MM.1S (cell line): ENCODE results near the gene PLPPR3.

Experiments used
- DNase-seq: peaks from one replicate; pipeline ENCODE4 v3.0.0-alpha.2; 2015
- H2AFZ ChIP-seq: fragments of 300-600 bp; sonication (generic); 2 replicates; pipeline ENCODE4 v1.6.0; 2016; ENCODE audit warnings: antibody characterized with exemption, low read length
- H3F3A ChIP-seq: fragments of 300-600 bp; sonication (generic); 2 replicates; pipeline ENCODE4 v1.6.1; 2016; ENCODE audit warnings: mild to moderate bottlenecking, antibody characterized with exemption, low read length, moderate library complexity, mixed read lengths; ENCODE audit not compliant: insufficient read depth
- H3K27ac ChIP-seq: fragments of 300-600 bp; sonication (generic); 2 replicates; pipeline ENCODE4 v1.5.1; 2016; ENCODE audit warnings: mild to moderate bottlenecking, low read length
- H3K27me3 ChIP-seq: fragments of 300-600 bp; sonication (generic); replicated peaks from 2 replicates; pipeline ENCODE4 v1.6.0; 2016; ENCODE audit warnings: low read length; ENCODE audit not compliant: insufficient read depth
- H3K36me3 ChIP-seq: fragments of 300-600 bp; sonication (generic); replicated peaks from 2 replicates; pipeline ENCODE4 v1.6.1; 2016; ENCODE audit warnings: mild to moderate bottlenecking, low read length, mixed read lengths; ENCODE audit not compliant: insufficient read depth
- H3K4me1 ChIP-seq: fragments of 300-600 bp; sonication (generic); 2 replicates; pipeline ENCODE4 v1.6.1; 2016; ENCODE audit warnings: low read length, mixed read lengths
- H3K4me2 ChIP-seq: fragments of 300-600 bp; sonication (generic); 2 replicates; pipeline ENCODE4 v1.6.0; 2016; ENCODE audit warnings: low read depth, low read length
- H3K4me3 ChIP-seq: fragments of 300-600 bp; sonication (generic); 2 replicates; pipeline ENCODE4 v1.5.1; 2016; ENCODE audit warnings: low read length, mixed read lengths
- H3K79me2 ChIP-seq: fragments of 300-600 bp; sonication (generic); 2 replicates; pipeline ENCODE4 v1.6.1; 2016; ENCODE audit warnings: mixed run types, low read length, mixed read lengths
- H3K9ac ChIP-seq: fragments of 300-600 bp; sonication (generic); 2 replicates; pipeline ENCODE4 v1.6.1; 2016; ENCODE audit warnings: low read length, mixed read lengths
- H3K9me2 ChIP-seq: fragments of 300-600 bp; sonication (generic); replicated peaks from 2 replicates; pipeline ENCODE4 v1.6.1; 2016; ENCODE audit warnings: mild to moderate bottlenecking, low read length, mixed read lengths; ENCODE audit not compliant: insufficient read depth
- H3K9me3 ChIP-seq: fragments of 300-600 bp; sonication (generic); replicated peaks from 2 replicates; pipeline ENCODE4 v1.6.1; 2016; ENCODE audit warnings: mild to moderate bottlenecking, low read length, mixed read lengths; ENCODE audit not compliant: insufficient read depth
- H4K20me1 ChIP-seq: fragments of 300-600 bp; sonication (generic); 2 replicates; pipeline ENCODE4 v1.6.1; 2016; ENCODE audit warnings: mild to moderate bottlenecking, low read length, moderate library complexity, mixed read lengths; ENCODE audit not compliant: insufficient read depth
- EZH2 ChIP-seq: fragments of 300-600 bp; sonication (generic); optimal IDR thresholded peaks from 2 replicates; pipeline ENCODE3; 2017; ENCODE audit warnings: low read depth, mild to moderate bottlenecking, antibody characterized with exemption, low read length, mixed read lengths
- EZH2phosphoT487 ChIP-seq: fragments of 300-600 bp; sonication (generic); IDR thresholded peaks from 2 replicates; pipeline ENCODE4 v1.6.1; 2018; ENCODE audit warnings: antibody characterized with exemption, low read length
- TF ChIP-seq, protein P1 (sequence below): fragments of 300-600 bp; sonication (generic); IDR thresholded peaks from 2 replicates; pipeline ENCODE4 v1.5.1; 2016; ENCODE audit warnings: antibody characterized with exemption, low read length, mixed read lengths

PLPPR3 gene

DNA sequence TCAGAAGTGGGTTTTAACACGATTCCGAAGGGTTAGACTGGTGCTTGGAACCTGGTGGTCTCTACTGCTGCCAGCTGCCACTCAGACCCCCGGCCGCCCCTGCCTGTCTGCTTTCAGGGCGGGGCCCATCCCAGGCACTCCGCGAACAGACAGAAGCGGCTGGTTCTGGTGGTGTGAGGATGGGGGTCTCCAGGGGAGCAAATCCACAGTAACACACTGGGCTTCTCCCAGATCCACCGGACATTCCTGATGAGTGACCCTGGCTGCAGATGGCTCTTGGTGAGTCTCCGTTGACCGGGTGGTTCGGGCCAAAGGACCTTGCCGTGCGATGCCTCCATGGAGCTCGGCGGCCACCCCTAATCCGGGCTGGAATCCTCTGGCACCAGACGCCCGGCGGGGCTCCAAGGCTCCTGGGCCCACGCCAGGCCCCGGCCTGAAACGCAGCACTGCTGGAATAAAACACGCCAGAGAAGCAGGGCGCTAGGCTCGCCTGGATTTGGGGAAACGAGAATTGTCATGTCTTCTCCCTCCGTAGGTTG is 26.6 kb downstream of the PLPPR3 start:
- H2AFZ ChIP-seq = no peak overlapping the region
- H3K4me1 ChIP-seq = peaks cover 9% of the 10 kb centered on the region
- no peak overlapping the region for H3K4me3 ChIP-seq
- H3K79me2 ChIP-seq = peaks cover 26% of the 10 kb centered on the region
- no peak overlapping the region for H3K4me2 ChIP-seq
- DNase-seq = no peak
- H4K20me1 ChIP-seq = peaks cover 22% of the 10 kb centered on the region
- TF ChIP-seq EZH2 (no peak), EZH2phosphoT487 (no peak)
- TF ChIP-seq, protein P1, sequence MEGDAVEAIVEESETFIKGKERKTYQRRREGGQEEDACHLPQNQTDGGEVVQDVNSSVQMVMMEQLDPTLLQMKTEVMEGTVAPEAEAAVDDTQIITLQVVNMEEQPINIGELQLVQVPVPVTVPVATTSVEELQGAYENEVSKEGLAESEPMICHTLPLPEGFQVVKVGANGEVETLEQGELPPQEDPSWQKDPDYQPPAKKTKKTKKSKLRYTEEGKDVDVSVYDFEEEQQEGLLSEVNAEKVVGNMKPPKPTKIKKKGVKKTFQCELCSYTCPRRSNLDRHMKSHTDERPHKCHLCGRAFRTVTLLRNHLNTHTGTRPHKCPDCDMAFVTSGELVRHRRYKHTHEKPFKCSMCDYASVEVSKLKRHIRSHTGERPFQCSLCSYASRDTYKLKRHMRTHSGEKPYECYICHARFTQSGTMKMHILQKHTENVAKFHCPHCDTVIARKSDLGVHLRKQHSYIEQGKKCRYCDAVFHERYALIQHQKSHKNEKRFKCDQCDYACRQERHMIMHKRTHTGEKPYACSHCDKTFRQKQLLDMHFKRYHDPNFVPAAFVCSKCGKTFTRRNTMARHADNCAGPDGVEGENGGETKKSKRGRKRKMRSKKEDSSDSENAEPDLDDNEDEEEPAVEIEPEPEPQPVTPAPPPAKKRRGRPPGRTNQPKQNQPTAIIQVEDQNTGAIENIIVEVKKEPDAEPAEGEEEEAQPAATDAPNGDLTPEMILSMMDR = no peak
- H3F3A ChIP-seq = no peaks in the 10 kb centered on the region
- no peak overlapping the region for H3K27ac ChIP-seq
- H3K9me2 ChIP-seq = no peaks in the 10 kb centered on the region
- peaks cover 8% of the 10 kb centered on the region for H3K36me3 ChIP-seq
- H3K27me3 ChIP-seq = peaks cover 3% of the 10 kb centered on the region; the same call in 1 of the 2 replicates
- H3K9ac ChIP-seq = no peak overlapping the region
- no peaks in the 10 kb centered on the region for H3K9me3 ChIP-seq

GRCh38 chr19:793806-794205 is 27.9 kb downstream of the PLPPR3 start:
- Histone ChIP-seq H4K20me1 (peaks cover 9% of the 10 kb centered on the region), H3K36me3 (no peaks in the 10 kb centered on the region), H3K79me2 (peaks cover 13% of the 10 kb centered on the region), H3K27me3 (peaks cover 15% of the 10 kb centered on the region), H3K4me3 (no peak overlapping the region), H2AFZ (no peak overlapping the region), H3K9ac (no peak overlapping the region), H3K4me2 (no peak overlapping the region), H3K9me2 (no peaks in the 10 kb centered on the region), H3K4me1 (peaks cover under 1% of the 10 kb centered on the region; the same call in 1 of the 2 replicates), H3K27ac (no peak overlapping the region), H3K9me3 (no peaks in the 10 kb centered on the region), H3F3A (no peaks in the 10 kb centered on the region)
- no peak for DNase-seq
- TF ChIP-seq, protein P1 = no peak
- TF ChIP-seq EZH2 = no peak
- TF ChIP-seq EZH2phosphoT487 = no peak

DNA sequence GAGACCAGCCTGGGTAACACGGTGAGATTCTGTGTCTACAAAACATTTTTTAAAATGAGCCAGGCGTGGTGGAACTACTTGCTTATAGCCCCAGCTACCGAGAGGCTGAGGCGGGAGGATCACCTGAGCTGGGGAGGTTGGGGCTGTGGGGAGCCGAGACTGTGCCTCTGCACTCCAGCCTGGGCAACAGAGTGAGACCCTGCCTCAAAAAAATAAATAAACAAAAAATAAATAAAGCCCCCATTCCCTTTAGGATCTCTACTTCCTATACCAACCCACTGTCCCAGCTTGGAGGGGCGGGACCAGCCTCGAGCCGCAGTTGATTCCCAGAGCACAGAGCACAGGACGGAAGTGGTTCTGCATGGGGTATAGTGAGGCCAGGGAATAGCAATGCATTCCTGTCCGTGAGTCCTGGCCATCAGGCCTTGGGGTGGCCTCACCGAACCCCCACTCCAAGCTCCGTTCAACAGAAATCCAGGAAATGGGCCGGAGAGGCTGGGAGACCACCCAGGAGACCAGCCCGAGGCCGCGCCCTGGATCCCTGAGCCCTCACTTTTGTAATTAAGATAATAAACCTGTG is 29.4 kb downstream of the PLPPR3 start:
- H3K4me2 ChIP-seq = no peak overlapping the region
- no peak for TF ChIP-seq EZH2phosphoT487
- TF ChIP-seq, protein P1 = no peak
- TF ChIP-seq EZH2 = no peak
- 0 out of 2 replicates have a peak, but pooled peaks cover 3% of the 10 kb centered on the region for H3K79me2 ChIP-seq
- no peaks in the 10 kb centered on the region for H3K9me3 ChIP-seq
- H3K4me3 ChIP-seq = no peak overlapping the region
- H2AFZ ChIP-seq = no peak overlapping the region
- H3K4me1 ChIP-seq = no peaks in the 10 kb centered on the region
- H4K20me1 ChIP-seq = no peaks in the 10 kb centered on the region
- no peak overlapping the region for H3K27ac ChIP-seq
- DNase-seq = no peak
- H3K9ac ChIP-seq = no peak overlapping the region
- no peaks in the 10 kb centered on the region for H3F3A ChIP-seq
- H3K9me2 ChIP-seq = no peaks in the 10 kb centered on the region
- H3K36me3 ChIP-seq = no peaks in the 10 kb centered on the region
- peaks cover 21% of the 10 kb centered on the region for H3K27me3 ChIP-seq
